GM19240 (cell line): ENCODE data around the gene TMC1.
"Not testable (repeated sequence)": the region's sequence is repeated elsewhere in the genome, so short reads cannot be mapped to it uniquely, and the experiment has no call there.

Experiments
- DNase-seq: peaks from one replicate; pipeline ENCODE4 v3.0.0; 2011; ENCODE audit warnings: low spot score; ENCODE audit not compliant: insufficient read length

TMC1 gene

DNA sequence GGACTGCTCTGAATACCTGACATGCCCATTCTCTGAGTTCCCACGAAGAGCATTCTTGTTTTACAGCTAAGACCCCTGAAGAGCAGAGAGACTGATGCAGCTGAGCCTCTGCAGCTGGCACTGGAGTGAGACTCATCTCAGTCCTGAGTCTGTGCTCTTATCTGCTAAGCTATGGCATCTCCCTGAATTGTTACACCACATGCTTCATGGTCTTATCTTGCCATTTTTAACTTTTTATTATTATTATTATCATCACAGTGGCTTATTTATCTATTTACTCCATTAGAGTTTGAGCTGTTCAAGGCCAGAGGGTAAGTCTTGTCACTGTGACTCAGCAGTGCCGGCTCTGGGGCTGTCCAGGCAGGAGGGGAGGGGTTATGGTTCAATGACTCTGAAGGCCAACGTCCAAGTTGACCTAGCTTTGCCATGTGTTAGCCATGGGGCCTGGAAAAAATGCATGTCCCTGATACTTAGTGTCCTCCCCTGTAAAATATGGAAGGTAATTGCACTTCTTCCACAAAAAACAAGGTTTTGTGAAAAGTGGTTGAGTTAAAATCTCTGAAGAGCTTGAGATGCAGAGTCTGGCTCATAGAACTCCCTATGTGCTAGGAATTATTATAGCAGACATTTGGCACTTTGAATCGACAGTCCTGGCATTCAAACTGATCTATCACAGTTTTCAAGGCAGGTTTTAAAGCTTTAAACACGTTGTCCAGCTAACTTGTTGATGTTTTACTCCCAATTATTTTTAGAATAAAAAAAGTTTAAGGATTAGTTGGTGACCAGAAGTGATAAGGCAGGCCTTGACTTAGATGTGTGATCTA lies 336.9 kb downstream of the TMC1 start:
- DNase-seq: no peak

DNA sequence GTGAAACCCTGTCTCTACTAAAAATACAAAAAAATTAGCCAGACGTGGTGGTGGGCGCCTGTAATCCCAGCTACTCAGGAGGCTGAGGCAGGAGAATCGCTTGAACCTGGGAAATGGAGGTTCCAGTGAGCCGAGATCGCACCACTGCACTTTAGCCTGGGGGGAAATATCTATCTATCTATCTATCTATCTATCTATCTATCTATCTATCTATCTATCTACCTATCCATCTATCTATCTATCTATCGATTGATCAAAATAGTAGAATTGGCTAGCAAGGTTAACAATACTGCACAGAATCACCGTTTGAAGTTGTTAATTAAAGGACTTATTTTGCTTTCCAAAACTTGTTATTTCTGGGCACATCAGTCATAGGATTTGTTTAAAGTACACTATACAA lies 341.4 kb downstream of the TMC1 start:
- not testable (repeated sequence) for DNase-seq

GRCh38 chr9:72863456-72864094 lies 342.2 kb downstream of the TMC1 start:
- no peak for DNase-seq

GRCh38 chr9:72864327-72864726 lies 342.9 kb downstream of the TMC1 start:
- no peak for DNase-seq

DNA sequence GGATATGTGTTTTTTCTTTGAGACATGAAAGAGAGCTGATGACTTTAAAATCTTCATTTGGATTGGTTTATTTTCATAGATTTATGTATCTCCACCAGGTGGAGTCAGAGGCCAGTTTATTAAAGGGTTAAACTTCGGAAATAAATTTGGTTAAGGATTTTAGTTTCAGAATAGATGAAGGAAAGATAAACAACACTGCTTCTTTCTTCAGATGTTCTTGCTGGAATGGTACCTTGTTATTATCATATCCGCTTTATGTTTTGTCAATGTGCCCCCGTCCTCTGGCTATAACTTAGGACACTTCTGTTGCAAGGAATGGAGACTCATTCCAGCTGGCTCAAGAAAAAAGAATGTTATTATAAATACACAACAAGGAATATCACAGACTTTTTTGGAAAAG lies 350.3 kb downstream of the TMC1 start:
- no peak for DNase-seq

DNA sequence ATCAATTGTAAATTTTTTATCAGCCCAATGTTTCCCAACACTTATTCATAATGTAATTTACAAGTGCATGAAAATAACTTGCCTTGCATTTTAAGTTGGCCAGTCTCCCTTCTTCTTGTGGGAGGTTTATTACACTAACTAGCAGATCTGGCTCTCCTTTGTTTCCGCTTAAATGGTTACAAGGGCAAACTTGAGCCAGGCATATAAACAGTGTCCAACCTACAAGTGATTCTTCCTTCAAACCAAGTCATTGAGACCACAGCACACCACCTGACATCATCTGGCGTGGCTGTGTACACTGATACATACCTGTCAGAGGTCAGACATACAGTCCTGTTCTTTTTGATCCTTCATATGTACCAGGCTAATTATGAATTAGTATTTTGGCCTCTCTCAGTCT lies 351.3 kb downstream of the TMC1 start:
- no peak for DNase-seq

- no peak for DNase-seq
These were observed 352.0 kb downstream of the TMC1 start for GRCh38 chr9:72873456-72873855.

DNA sequence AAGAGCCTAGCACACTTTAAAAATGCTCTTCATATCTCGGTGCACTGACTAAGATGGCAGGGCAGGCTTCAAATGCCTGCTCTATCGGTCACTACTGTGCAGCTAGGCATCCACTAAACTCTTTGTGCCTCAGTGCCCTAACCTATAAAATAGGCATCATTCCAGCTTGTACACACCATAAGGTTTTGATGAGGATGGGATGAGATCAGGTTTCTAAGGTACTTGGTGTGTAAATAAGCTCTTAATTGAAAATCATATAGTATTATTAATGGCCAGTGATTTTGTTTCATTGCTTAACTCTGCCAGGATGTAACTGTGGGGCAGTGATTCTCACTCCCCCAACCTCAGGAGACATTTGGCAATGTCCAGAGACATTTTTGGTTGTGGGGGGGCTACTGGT lies 352.9 kb downstream of the TMC1 start:
- no peak for DNase-seq

GRCh38 chr9:72875221-72875620 lies 353.8 kb downstream of the TMC1 start:
- DNase-seq: no peak

GRCh38 chr9:72880821-72881220 lies 359.4 kb downstream of the TMC1 start:
- DNase-seq: no peak

DNA sequence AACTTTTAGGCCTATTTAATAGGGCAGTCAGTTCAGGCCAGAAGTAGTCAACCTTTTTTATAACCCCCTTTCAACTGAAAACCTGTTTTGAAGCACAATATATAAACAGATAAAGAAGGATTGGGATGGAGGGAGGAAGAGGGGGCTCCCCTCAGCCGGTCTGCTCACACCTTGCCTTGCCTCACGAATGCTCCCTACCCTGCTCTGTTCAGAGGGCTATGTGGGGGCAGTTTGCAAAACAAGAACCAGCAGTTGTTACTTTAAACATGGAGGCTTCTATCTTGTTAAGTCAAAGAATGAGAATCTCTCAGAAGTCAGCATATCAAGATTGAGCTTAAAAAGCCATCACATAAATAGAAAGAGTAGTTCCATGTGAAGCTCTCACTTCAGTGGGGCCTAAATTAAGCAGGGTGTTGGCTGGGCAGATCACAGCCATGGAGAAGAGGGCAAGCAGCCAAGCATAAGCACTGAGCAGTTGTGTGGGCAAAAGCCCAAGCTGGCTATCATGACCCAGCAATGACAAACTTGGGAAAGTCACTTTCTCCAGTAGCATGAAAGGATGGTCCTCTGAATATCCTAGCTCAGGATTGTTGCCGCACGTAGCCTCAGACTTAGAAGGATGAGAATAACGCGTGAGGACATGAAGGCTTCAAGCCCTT lies 360.8 kb downstream of the TMC1 start:
- DNase-seq: no peak

GRCh38 chr9:72883875-72884274 lies 362.5 kb downstream of the TMC1 start:
- no peak for DNase-seq

DNA sequence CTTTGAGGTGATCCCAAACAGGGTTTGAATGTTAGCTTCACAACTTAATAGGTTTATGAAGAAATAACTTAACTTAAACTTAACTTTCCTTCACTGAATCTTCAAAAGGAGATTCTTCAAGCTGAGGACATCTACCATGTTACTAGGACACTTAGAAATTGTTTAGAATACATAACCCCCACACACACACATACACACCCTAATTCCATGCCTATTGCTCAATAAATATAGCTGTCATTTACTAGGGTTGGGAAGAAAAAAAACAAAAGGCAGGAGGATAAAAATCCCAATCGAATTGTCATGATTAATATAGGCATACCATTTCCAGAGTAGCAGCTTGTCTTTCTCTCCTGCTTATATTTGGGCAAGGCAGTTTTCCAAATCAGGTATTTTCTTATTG lies 363.1 kb downstream of the TMC1 start:
- DNase-seq: no peak
